ENCODE measurements around the gene APC. TPM values are rescaled to one million over a fixed set of nuclear protein-coding genes. Genes with fewer than 3 reads are reported as not detected.
"Not testable (repeated sequence)": the region's sequence is repeated elsewhere in the genome, so short reads cannot be mapped to it uniquely, and the experiment has no call there.

The APC gene
- total and polyA plus RNA-seq, 2 of the 8 experiments (the other 6 are each of a cell fraction or from before 2014, with no cell fraction given): 6.8 to 41.9 TPM

- H2BK120ac ChIP-seq (replicated peaks; ENCODE audit: low read depth, low read length): not testable (repeated sequence)
Measured at GRCh38 chr5:112860571-112860928, 122.9 kb downstream of the APC start.

More at GRCh38 chr5:112860571-112860928, 122.9 kb downstream of the APC start:
- H2BK20ac ChIP-seq (ENCODE audit: low read length); H4K20me1 ChIP-seq (replicated peaks in 1 of 2; ENCODE audit: control insufficient read depth in 1 of 2, insufficient read depth in 2 of 2, low read length in 2 of 2); H4K8ac ChIP-seq (ENCODE audit: extremely low read depth, insufficient read depth, low read length); H4K5ac ChIP-seq (ENCODE audit: insufficient read length, low read depth, low read length); H3K79me1 ChIP-seq (ENCODE audit: low read depth, low read length); H3K9me3 ChIP-seq (ENCODE audit: insufficient read depth in 2 of 2, low read depth in 1 of 2, low read length in 1 of 2); H2BK15ac ChIP-seq (ENCODE audit: low read length); H3K14ac ChIP-seq (ENCODE audit: insufficient read length); H3K23ac ChIP-seq (ENCODE audit: insufficient read length); H3K23me2 ChIP-seq (ENCODE audit: low read depth, low read length); H3K27me3 ChIP-seq (replicated peaks in 1 of 4; ENCODE audit: control insufficient read depth in 3 of 4, extremely low read depth in 1 of 4, insufficient read depth in 3 of 4, low read length in 3 of 4); H3K4ac ChIP-seq (replicated peaks; ENCODE audit: insufficient read length, low read depth, low read length); H2BK12ac ChIP-seq (ENCODE audit: low read depth, low read length); H3K4me1 ChIP-seq (replicated peaks in 1 of 4; ENCODE audit: control insufficient read depth in 3 of 4, insufficient read depth in 4 of 4, low read length in 3 of 4); H4K91ac ChIP-seq (replicated peaks; ENCODE audit: insufficient read length, low read length); DNase-seq (ENCODE audit: low read depth in 1 of 2, low spot score in 2 of 2); H3K56ac ChIP-seq (replicated peaks; ENCODE audit: insufficient read length, low read depth, low read length); FAIRE-seq: not testable (repeated sequence)
- H3K36me3 ChIP-seq (ENCODE audit: control insufficient read depth in 2 of 4, insufficient read depth in 4 of 4, low read length in 3 of 4): peaks cover 4 to 30% (median 10%) of the 10 kb centered on the region in 4 experiments; a peak in 7 of 8 replicates
- ChIA-PET CTCF (ENCODE audit: partially characterized antibody) (interaction anchor here (1.0 to 4.1 kb wide), 2 partner anchors 12 to 16 kb away, joined by 3 to 20 read pairs; no protein-coding TSS in a partner anchor), POLR2A (ENCODE audit: partially characterized antibody) (interaction anchor here (0.9 to 2.4 kb wide), 12 partner anchors 10 to 214 kb away, joined by 3 to 12 read pairs (median 4); partner anchors contain the start of gene REEP5)
- 0 out of 2 replicates have a peak overlapping the region, but pooled peaks have one; percentile 43 for H2AK5ac ChIP-seq (ENCODE audit: low read depth, low read length)
- H3K9ac ChIP-seq (replicated peaks in 1 of 4; ENCODE audit: extremely low read depth in 1 of 4, low read depth in 3 of 4, low read length in 3 of 4): peak overlapping the region in 3 of 4 experiments; percentile 57 to 89 (median 85); a peak in 6 of 7 replicates
- H2AFZ ChIP-seq (ENCODE audit: low read length): peak overlapping the region; percentile 96
- peak overlapping the region; percentile 44; the same call in 1 of the 2 replicates for H3K27ac ChIP-seq (ENCODE audit: low read depth, low read length)
- peaks cover 11 to 33% of the 10 kb centered on the region in 2 experiments; a peak in 3 of 4 replicates for H3K79me2 ChIP-seq (ENCODE audit: control insufficient read depth in 1 of 2, insufficient read depth in 2 of 2, low read length in 2 of 2)
- H3K18ac ChIP-seq (ENCODE audit: extremely low read depth, low read length): peak overlapping the region; percentile 76; the same call in 1 of the 2 replicates
- peak overlapping the region in 3 of 4 experiments; percentile 30 to 93 (median 93); a peak in 5 of 8 replicates for H3K4me3 ChIP-seq (ENCODE audit: extremely low read depth in 1 of 4, insufficient read depth in 2 of 4, low read depth in 3 of 4, low read length in 4 of 4)
- peak overlapping the region; percentile 46; the same call in 1 of the 2 replicates for H2BK5ac ChIP-seq (ENCODE audit: low read depth, low read length)
- peak overlapping the region; percentile 58 to 63 for H3K4me2 ChIP-seq (ENCODE audit: insufficient read depth in 1 of 2, low read depth in 2 of 2, low read length in 2 of 2)
- WGBS, 2 experiments (ENCODE audit: extremely low coverage in 1 of 2, insufficient coverage in 1 of 2, insufficient read length in 1 of 2, insufficient replicate concordance in 2 of 2, low coverage in 1 of 2, low lambda C conversion rate in 2 of 2, missing lambda C conversion rate in 1 of 2): 87% methylated on average over 11 of the region's 11 CpGs; no CpG with 5 or more reads in 1 of the 2 experiments
